GM21390 (cell line): ENCODE results near the gene NPHP4.

Source experiments
- ATAC-seq: cut with Tn5 transposase; IDR thresholded peaks from one replicate; pipeline ENCODE4 v1.9.1; 2021; ENCODE audit not compliant: unreplicated experiment

The NPHP4 gene

GRCh38 chr1:5991381-5992025 is 722 bp downstream of the NPHP4 start:
- peak; percentile 9 for ATAC-seq

GRCh38 chr1:5990913-5991312 is 1.3 kb downstream of the NPHP4 start:
- no peak for ATAC-seq

GRCh38 chr1:5989731-5990271 is 2.4 kb downstream of the NPHP4 start:
- ATAC-seq, result no peak

- no peak for ATAC-seq
Measured at GRCh38 chr1:5989286-5989605, 3.0 kb downstream of the NPHP4 start.

- ATAC-seq, result no peak
Measured at GRCh38 chr1:5988596-5989285, 3.5 kb downstream of the NPHP4 start.

- ATAC-seq, result no peak
Measured at GRCh38 chr1:5986018-5986417, 6.2 kb downstream of the NPHP4 start.

GRCh38 chr1:5985250-5985649 is 7.0 kb downstream of the NPHP4 start:
- ATAC-seq, result no peak

GRCh38 chr1:5983361-5984103 is 8.7 kb downstream of the NPHP4 start:
- no peak for ATAC-seq

- ATAC-seq, result no peak
Measured at GRCh38 chr1:5982868-5983267, 9.4 kb downstream of the NPHP4 start.

GRCh38 chr1:5982276-5982675 is 9.9 kb downstream of the NPHP4 start:
- no peak for ATAC-seq

- ATAC-seq, result no peak
Measured at GRCh38 chr1:5981009-5981380, 11.2 kb downstream of the NPHP4 start.

- no peak for ATAC-seq
Measured at GRCh38 chr1:5980314-5981008, 11.8 kb downstream of the NPHP4 start.

GRCh38 chr1:5979536-5980313 is 12.5 kb downstream of the NPHP4 start:
- ATAC-seq, result no peak

- ATAC-seq, result no peak
Measured at GRCh38 chr1:5978452-5978851, 13.8 kb downstream of the NPHP4 start.

- no peak for ATAC-seq
Measured at GRCh38 chr1:5977494-5978444, 14.5 kb downstream of the NPHP4 start.

- no peak for ATAC-seq
Measured at GRCh38 chr1:5976726-5977493, 15.3 kb downstream of the NPHP4 start.

GRCh38 chr1:5976231-5976630 is 16.0 kb downstream of the NPHP4 start:
- no peak for ATAC-seq

- ATAC-seq, result no peak
Measured at GRCh38 chr1:5975133-5975880, 16.9 kb downstream of the NPHP4 start.
